HG02981 (cell line): Measurements from ENCODE around the gene SCLT1.

Source experiments
- ATAC-seq: cut with Tn5 transposase; IDR thresholded peaks from one replicate; pipeline ENCODE4 v1.9.1; 2021; ENCODE audit warnings: mild to moderate bottlenecking, moderate library complexity; ENCODE audit not compliant: unreplicated experiment

The SCLT1 gene

DNA sequence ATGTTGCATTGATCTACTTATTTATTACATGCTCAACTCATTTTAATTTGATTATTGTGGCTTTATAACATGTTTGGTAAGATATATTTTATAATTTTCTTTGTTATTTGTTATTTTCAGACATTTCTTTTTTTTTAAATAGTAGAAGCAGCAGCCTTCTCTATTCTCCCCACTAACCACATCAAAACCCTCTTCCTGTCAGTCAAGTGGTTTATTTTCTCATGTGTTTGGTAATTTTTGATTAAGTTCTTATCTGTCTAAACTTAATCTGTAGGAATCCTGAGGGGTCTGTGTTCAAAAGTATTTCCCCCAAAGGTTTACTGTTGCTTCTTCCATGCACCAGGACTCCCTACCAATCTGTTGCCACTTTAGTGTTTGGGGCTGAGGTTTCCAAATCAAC is 131.9 kb downstream of the SCLT1 start:
- no peak for ATAC-seq

DNA sequence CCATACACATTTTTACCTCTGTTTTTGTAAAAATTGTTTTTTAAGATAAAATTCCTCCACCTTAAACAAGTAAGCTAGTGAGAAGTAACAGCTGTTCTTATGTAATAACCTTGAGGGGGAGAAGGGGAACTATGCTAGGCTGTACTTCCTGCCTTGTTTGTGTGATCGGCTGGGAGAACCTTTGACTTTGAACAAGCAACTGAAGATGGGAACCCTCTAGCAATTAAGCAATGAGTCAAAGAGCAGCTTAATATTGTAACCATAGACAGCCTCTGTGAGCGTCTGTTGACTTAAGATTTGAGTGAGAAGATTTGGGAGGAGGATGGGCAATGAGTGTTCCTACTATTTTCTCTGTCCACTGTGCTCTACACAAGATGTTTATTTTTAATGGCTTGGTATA is 135.1 kb downstream of the SCLT1 start:
- ATAC-seq = no peak

DNA sequence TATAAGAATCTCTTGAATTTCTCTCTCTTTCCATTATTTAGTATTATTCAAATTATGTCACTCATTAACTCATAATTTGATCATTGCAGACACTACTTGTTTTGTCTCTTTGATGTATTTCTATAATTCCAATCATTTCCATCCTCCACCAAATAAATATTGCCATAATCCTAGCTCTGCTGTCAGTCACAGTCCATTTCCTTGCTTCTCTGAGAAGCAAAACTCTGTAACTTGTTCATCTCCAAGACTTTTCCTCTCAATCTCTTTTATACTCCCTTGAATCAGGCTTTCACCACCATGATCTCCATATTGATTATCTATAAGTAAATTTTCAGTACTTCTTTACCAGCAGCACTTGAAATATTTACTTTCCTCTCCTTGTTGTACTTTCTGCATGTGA is 135.9 kb downstream of the SCLT1 start:
- no peak for ATAC-seq

DNA sequence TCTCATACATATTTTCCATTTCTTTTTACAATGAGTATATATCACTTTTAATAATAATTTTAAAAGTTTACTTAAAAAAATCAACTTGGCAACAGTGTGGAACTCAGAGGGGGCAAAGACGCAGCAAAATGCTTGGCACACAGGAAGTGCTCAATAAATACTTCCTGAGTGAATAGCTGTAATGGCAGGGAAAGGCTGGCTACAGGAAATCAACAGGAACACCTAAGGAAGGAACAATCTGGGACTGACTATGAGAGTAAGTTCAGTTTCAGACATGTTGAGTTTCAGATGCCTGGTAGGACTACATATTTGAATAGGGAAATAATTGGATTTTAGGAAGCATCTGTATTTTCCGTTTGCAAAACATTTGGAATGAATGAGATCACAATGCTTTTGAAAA is 137.6 kb downstream of the SCLT1 start:
- ATAC-seq = no peak

DNA sequence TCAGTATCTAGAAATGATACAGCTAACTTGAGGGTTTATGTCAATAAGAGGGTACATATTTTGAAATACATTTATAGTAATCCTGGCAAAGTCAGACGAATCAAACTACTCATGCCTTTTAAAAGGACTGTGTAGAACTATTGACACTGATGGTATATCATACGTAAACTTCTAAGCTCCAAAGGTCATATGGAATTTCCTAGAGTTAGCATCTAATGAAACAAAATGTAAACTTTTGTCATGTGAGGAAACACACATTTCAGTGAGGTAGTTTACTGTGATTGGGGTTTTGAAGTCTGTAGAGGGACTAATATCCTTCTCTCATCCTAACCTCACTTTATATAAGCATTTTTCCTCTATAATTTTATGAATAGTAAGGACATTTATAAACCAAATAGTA is 138.4 kb downstream of the SCLT1 start:
- no peak for ATAC-seq

DNA sequence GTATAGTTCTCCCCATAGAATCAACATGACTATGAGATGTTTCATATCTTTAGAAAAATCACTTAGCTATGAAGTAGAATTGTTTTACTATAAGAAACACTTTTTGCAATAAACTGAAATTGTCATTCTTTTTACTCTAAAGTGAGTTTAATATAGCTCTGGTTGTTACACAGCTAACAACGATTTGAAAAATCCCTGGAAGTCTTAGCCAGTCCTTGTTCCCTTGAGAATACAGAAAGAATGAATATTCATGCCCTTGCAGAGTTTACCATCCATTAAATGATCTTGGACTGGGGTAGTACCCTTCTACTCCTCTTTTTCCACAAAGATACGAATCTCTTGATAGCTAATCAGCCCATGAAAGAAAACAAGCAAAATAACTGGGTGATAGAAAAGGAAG is 142.0 kb downstream of the SCLT1 start:
- no peak for ATAC-seq

DNA sequence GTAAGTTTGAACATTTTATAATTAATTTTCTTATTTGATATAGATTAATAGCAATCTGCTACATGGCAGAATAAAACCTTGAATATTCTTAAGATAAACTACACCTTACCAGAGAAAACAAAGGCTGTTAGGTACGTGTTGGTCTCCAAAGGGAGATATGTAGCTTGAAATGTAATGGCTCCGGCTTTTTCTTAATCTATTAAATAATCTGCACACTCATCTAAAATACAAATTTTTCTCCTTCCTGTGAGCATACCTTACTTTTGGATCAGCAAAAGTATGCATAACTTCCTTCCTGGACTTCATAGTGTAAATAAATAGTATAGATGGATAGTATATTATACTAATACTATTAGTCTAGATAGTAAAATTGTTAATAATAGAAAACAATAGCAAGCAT is 142.5 kb downstream of the SCLT1 start:
- ATAC-seq = no peak

DNA sequence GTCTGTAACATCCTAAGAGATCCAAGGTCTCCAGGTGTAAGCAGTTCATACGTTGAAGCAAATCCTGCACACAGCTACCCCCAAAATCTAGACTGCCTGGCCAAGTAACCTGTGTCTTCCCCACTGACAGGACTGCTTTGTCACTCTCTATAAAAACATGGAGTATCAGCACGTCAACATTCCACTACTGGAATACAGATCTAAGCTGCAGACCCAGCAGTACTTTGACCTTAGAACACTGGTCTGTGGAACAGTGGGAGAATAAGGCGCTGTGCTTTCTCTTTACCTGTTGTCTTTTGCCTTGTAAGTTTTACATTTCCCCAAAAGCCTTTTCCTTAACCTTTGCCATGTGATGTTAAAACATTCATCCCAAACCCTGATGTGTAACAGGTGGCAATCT is 146.4 kb downstream of the SCLT1 start:
- no peak for ATAC-seq

DNA sequence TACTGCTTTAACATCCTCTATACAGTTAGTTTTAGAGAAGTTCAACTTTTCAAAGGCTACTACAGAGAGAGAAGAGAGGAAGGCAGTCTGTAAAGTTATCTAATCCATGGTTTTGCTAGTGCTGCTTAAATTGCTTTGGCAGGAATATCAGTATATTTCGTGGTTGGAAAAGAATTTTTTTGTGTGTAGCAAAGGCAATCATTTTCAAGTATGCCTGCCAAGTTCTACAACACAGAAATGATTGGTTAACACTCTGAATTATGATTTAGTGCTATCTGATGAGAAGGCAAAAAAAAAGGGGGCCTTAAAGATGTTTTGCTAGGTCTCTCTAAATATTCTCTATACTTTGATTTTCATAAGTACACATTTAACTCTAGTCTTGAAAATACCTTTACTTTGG is 150.7 kb downstream of the SCLT1 start:
- ATAC-seq = no peak

DNA sequence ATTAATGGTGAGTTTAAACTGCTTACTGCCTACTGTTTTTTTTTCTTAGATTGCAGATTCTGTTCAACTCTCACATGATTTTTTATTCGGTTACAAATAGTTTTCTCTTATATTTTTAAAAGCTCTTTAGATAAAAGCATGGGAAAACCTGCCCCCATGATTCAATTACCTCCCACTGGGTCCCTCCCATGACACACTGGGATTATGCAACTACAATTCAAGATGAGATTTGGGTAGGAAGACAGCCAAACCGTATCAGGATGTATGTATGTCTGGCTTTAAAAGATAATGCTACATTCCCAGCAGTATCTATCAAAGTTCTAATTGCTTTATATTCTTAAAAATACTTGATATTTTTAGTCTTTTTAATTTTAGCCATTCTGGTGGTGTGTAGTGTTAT is 152.4 kb downstream of the SCLT1 start:
- ATAC-seq = no peak

DNA sequence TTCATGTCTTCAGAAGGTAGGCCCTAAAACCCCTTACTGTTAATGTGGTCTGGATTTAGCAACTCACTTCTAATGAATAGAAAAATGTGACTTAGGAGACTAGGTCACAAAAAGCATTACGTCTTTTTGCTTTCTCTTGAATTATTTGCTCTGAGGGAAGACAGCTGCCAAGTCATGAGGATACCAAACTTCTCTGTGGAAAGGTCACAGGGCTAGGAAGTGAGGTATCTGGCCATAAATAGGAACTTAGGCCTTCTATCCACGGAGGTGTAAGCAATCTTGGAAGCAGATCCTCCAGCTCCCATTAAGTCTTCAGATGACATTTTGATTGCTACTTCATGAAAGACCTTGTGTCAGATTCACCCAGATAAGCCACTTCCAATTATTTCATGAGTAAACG is 163.3 kb downstream of the SCLT1 start:
- ATAC-seq = no peak

DNA sequence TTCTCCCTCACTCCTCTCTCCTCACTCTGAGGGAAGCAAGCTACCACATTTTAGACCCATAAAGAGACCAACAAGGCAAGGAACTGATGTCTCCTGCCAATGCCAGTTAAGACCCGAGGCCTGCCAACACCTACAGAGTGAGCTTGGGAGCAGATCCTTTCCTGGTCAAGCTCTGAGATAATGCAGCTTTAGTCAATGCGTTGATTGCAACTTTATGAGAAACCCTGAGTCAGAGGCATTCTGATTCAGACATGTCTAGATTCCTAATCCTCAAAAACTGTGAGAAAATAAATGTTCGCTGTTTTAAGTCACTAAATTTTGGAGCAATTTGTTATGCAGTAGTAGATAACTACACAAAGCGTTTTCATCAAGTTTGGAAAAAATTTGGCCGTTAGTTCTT is 168.4 kb downstream of the SCLT1 start:
- no peak for ATAC-seq

DNA sequence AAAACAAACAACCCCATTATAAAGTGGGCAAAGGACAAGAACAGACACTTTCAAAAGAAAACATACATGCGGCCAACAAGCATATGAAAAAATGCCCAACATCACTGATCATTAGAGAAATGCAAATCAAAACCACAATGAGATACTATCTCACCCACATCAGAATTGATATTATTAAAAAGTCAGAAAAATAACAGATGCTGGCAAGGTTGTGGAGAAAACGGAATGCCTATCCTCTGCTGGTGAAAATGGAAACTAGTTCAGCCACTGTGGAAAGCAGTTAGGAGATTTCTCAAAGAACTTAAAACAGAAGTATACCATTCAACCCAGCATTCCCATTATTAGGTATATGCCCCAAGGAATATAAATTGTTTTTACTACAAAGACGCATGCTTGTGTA is 171.4 kb downstream of the SCLT1 start:
- no peak for ATAC-seq

DNA sequence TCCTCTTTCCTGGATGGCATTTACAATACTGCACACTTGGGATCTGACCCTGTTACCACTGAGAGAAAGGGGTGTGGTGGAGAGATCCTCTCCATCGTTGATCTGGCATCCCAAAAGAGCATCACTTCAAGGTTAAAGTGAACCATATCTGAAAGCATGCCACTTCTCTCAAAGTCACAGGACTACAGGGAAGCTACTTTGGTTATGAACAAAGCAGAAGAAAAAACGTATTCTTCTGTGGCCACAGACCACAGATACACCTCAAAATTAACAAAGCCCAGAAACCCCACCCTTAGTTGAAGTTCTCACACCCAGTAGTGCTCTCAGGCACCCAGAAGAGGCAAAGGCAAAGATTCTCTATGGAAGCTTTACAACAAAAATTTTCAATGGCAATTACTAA is 175.6 kb downstream of the SCLT1 start:
- peak; percentile 52 for ATAC-seq

DNA sequence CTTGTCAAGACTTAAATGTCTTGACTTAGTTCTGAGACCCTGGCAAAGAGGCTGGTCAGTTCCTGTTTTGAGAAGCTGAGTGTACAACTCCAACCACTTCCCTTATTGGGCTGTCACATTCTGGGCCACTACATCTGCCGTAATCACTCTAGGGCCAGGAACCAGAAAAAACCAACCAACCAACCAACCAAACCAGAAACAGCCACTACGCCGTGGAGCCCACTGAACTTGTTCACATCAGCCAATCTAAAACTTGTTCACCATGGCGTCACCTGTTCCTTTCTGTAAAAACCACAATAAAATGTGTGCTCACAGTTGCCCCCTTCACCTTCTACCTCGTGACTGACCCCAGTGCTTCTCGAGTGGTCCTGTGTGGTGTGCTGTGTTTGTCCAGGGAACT is 176.5 kb downstream of the SCLT1 start:
- ATAC-seq = peak; percentile 87

DNA sequence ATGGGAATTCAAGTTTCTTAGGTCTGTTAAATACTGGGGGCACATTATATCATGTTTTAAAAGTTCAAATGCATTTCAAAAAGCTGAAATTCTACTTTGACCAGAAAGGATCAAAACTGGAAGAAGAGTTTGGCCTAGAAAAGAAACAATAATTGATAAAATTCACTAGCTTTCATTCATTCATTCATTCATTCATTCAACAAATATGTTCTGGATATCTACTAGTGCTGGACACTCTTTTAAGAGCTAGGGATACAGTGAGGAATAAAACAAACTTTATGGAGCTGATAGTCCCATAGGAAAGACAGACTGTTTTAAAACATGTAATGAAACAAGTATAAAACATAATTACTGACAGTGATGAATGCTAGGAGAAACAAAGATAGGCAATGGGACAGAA is 177.8 kb downstream of the SCLT1 start:
- ATAC-seq = no peak

DNA sequence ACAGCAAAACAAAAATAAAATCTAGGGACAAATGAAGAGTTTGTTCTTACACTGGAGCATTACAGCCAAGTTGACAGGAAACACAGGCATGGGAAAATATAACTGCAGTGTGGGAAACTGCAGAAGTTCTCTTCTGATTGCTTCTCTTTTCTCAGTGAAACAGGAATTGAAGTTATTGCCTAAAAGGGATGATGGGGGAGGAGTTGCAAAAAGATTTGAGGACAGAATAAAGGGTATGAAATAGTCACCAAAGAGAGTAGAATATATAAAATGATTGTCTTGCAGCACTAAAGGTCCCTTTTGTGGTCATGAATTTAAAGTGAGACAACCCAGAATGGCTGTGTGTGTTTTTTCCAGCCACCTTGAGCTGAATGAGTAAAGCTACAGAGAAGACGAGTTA is 180.1 kb downstream of the SCLT1 start:
- no peak for ATAC-seq

DNA sequence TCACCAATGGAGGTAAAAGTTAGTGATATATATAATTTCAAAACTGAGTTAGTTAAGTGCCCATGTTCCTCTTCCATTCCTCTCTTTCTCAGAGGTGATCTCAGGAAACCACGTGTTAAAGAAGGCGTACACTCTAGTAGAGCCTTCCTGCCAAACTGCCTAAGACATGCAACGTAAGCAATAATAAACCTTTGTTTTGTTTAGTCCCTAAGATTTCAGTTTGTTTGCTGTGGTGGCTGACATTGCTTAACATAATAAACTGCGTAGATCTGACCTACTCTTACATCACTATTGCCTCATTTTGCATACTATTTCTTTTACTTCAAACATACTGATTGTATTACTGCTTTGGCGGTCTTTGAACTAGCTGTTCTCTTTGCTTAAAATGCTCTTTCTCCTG is 184.6 kb downstream of the SCLT1 start:
- ATAC-seq = no peak

DNA sequence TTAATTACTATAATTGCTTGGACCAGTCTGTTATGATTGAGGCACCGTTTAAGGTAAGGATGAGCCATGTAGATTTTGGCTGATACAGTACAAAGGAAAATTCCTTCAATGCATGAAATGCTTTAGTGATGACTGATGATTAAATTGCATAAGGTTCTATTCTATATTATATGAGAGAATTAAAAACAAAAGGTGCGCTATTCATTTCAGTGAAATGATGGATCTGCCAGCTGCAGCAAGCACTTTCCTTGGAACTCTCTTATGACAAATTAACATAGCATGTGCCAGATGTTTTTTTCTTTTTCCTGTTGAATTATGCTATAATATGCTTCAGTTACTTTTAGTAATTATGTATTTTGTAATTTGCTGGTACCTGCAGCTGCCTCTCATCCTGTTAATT is 185.4 kb downstream of the SCLT1 start:
- no peak for ATAC-seq

DNA sequence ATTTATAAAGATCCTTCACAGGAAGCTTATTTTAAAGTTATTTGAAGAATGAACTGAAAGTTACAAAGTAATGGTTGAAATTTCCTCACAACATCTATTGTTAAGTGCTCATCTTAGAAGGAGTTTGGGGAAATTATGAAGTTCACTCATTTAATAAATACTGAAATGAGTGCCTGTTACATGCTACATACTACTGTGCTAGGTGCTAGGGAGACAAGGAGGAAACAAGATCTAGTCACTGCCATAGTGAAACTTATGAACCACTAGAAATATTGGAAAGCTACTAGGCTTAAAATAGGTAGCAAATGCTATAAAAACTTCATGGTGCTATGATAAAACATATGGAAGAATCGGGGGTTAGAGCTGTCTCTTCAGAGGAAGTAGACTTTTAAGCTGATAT is 186.8 kb downstream of the SCLT1 start:
- ATAC-seq = no peak

DNA sequence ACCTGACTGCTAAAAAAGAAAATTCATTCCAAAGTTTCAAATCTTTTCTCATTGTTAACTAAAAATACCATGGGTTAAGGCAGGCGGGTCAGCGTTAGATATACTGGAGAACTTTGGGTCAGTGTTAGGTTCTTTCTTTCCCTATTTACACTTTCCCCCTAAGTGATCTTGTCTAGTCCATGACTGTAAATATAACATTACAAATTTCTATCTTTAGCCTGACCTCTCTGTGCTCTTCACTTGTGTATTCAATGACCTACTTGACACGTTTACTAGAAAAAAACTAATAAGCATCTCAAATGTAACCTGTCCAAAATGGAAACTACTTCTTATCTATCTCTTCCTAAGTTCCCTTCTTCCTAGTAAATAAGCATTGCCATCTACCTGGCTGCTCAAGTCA is 188.5 kb downstream of the SCLT1 start:
- no peak for ATAC-seq

DNA sequence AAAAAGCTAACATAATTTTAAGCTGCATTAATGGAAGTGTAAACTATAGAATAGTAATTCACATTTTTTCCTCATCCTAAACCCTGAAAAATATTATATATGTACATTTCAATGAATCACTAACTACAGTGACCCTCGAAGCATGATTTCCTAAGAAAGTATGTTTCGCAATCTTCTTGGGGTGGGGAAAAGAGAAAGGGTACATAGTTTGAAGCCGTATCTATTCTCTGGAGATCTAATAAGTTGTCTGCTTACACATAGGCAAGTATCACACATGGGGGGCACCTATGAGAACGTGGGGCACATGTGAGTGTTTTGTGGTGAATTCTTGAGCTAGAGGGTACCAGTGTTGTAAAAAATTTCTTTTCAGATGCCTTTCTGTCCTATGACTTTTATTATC is 212.7 kb downstream of the SCLT1 start:
- ATAC-seq = no peak

DNA sequence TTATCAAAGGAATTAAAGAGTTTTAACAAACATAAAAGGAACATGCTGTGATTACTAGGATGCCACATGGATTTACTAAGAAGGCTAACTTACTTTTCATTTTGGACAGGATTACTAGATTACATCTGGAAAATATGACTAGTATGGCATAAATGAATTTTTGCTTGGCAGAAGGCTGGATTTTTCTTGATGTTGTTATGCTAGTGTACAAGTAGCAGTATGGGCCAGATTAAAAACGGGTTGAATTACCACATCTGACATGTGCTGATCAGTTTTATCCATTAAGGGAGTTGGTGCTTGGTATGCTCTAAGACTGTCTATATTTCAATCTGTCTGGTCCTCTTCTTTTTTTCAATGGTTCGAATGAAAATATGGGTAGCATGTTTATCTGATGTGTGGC is 213.4 kb downstream of the SCLT1 start:
- ATAC-seq = no peak

DNA sequence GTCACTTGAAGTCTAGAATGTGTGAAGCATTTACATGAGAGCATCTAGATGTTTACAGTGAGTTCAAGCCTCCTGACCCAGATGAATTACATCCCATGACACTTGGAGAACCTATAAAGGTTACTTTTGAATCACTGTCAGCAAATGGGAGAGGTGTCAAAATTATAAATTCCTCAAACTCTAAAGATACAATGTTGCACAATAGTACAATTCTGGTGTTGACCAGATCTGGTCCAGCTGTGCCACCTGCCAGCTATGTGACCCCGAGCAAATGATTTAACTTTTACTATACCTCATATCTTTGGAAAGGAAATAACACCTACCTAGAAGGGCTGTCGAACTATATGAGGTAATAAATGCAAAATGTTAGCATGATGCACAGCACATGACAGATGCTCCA is 214.1 kb downstream of the SCLT1 start:
- ATAC-seq = no peak
